Keratinocyte (primary cell): Measurements from ENCODE around the gene CD47.

ENCODE experiments used
- EZH2 ChIP-seq: IDR thresholded peaks from one replicate; pipeline ENCODE4 v1.6.1; 2012; ENCODE audit warnings: inconsistent platforms, mild to moderate bottlenecking, low read length, moderate library complexity
- TF ChIP-seq, protein P1 (sequence below), 3 experiments: IDR thresholded peaks in 1 of 3; conservative IDR thresholded peaks in 1 of 3; optimal IDR thresholded peaks in 1 of 3; 2 replicates in 2 of 3; 3 replicates in 1 of 3; pipeline versions ENCODE3 to v1.5.1; 2011; ENCODE audit warnings: low read length in 3 of 3, mild to moderate bottlenecking in 3 of 3, moderate library complexity in 2 of 3, control low read depth in 1 of 3, inconsistent platforms in 1 of 3; ENCODE audit not compliant: insufficient read depth in 2 of 3; ENCODE audit errors: extremely low read depth in 1 of 3

DNA sequence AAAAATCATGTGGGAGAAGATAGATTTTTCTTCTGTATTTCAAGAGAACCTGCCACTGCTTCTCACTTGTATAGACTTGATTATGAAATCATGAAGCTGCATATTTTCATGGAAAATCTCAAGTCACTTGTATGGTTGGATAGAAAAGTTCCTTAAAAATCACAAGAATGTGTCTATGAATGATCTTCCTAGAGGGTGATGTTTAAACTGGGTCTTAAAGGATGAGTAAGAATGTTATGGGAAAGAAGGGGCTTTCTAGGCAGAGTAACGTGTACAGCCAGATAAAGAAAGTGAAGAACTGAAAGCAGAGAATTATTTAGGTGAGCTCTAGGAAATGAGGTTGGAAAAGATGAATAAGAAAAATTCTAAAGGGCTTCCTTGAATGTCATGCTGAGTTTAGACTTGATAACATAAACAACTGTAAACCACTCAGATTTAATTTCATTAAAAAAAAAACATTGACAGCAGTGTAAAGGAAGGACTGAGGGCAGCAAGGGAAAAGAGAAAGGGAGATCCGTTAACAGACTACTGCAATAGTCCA, 5.0 kb downstream of the CD47 start:
- TF ChIP-seq, protein P1, sequence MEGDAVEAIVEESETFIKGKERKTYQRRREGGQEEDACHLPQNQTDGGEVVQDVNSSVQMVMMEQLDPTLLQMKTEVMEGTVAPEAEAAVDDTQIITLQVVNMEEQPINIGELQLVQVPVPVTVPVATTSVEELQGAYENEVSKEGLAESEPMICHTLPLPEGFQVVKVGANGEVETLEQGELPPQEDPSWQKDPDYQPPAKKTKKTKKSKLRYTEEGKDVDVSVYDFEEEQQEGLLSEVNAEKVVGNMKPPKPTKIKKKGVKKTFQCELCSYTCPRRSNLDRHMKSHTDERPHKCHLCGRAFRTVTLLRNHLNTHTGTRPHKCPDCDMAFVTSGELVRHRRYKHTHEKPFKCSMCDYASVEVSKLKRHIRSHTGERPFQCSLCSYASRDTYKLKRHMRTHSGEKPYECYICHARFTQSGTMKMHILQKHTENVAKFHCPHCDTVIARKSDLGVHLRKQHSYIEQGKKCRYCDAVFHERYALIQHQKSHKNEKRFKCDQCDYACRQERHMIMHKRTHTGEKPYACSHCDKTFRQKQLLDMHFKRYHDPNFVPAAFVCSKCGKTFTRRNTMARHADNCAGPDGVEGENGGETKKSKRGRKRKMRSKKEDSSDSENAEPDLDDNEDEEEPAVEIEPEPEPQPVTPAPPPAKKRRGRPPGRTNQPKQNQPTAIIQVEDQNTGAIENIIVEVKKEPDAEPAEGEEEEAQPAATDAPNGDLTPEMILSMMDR (optimal IDR thresholded peaks at IDR 0.05 in 1 of 3, IDR thresholded peaks at IDR 0.05 in 1 of 3, conservative IDR thresholded peaks at IDR 0.05 in 1 of 3; ENCODE audit: extremely low read depth in 1 of 3, insufficient read depth in 2 of 3, low read length in 3 of 3), result no peak
- TF ChIP-seq EZH2, result no peak
